WTC11 (cell line): Measurements from ENCODE around the gene COLQ. TPM values are rescaled to one million over a fixed set of nuclear protein-coding genes. Genes with fewer than 3 reads are reported as not detected.

Experiments
- ATAC-seq: fragments of 200-7000 bp; cut with Tn5 transposase; 2 replicates; pipeline ENCODE4 v1.10.0; 2021; ENCODE audit warnings: mild to moderate bottlenecking, moderate library complexity
- CTCF ChIA-PET: fragments of 300-600 bp; sonication (Branson Sonifier 250); formaldehyde crosslinking; loops from one replicate; lab custom pipeline; 2021; ENCODE audit warnings: antibody characterized with exemption; lab: Charles Lee
- POLR2A ChIA-PET: fragments of 350-600 bp; sonication (Branson Sonifier 250); formaldehyde crosslinking; loops from one replicate; lab custom pipeline; 2021; ENCODE audit warnings: antibody characterized with exemption; lab: Charles Lee
- DNase-seq: peaks from one replicate; pipeline ENCODE4 v3.0.0; 2021; ENCODE audit warnings: low spot score
- H3K27ac Mint-ChIP-seq: 2 replicates; pipeline ENCODE4 v1.8.0; 2021; ENCODE audit warnings: mixed read lengths
- H3K27me3 Mint-ChIP-seq: 2 replicates; pipeline ENCODE4 v1.8.0; 2021; ENCODE audit warnings: low read depth, mild to moderate bottlenecking, moderate library complexity, mixed read lengths
- H3K36me3 Mint-ChIP-seq: 2 replicates; pipeline ENCODE4 v1.8.0; 2021; ENCODE audit warnings: mixed read lengths
- H3K4me1 Mint-ChIP-seq: 2 replicates; pipeline ENCODE4 v1.8.0; 2022; ENCODE audit warnings: mixed read lengths
- H3K4me3 Mint-ChIP-seq: 2 replicates; pipeline ENCODE4 v1.8.0; 2021; ENCODE audit warnings: mild to moderate bottlenecking, moderate library complexity, mixed read lengths
- H3K9me3 Mint-ChIP-seq: 2 replicates; pipeline ENCODE4 v1.8.0; 2021; ENCODE audit warnings: mixed read lengths
- AR ChIP-seq: fragments of 250-450 bp; sonication (Bioruptor Pico); IDR thresholded peaks from 2 replicates; pipeline ENCODE4 v1.9.0; 2021; ENCODE audit warnings: mild to moderate bottlenecking
- ARID4B ChIP-seq: sonication (generic); formaldehyde crosslinking; IDR thresholded peaks from 2 replicates; pipeline ENCODE4 v1.8.0; 2023; ENCODE audit warnings: missing genetic modification reagents, mild to moderate bottlenecking, borderline replicate concordance
- CDX4 ChIP-seq: fragments of 250-450 bp; sonication (Bioruptor Pico); IDR thresholded peaks from 2 replicates; pipeline ENCODE4 v1.9.0; 2021; ENCODE audit warnings: moderate library complexity, mild to moderate bottlenecking, inconsistent platforms, borderline replicate concordance
- CTCF ChIP-seq: fragments of 200-600 bp; IDR thresholded peaks from 2 replicates; pipeline ENCODE4 v1.8.0; 2022; ENCODE audit warnings: antibody characterized with exemption
- EMX1 ChIP-seq: fragments of 250-450 bp; sonication (Bioruptor Pico); IDR thresholded peaks from 2 replicates; pipeline ENCODE4 v1.8.0; 2021; ENCODE audit warnings: mild to moderate bottlenecking
- ESRRA ChIP-seq: sonication (generic); formaldehyde crosslinking; IDR thresholded peaks from 2 replicates; pipeline ENCODE4 v1.8.1; 2022; ENCODE audit warnings: mild to moderate bottlenecking, missing genetic modification reagents, borderline replicate concordance
- FOXK1 ChIP-seq: sonication (generic); formaldehyde crosslinking; IDR thresholded peaks from 2 replicates; pipeline ENCODE4 v1.8.0; 2022; ENCODE audit warnings: mild to moderate bottlenecking, moderate library complexity, missing genetic modification reagents
- GRHL2 ChIP-seq: fragments of 250-450 bp; sonication (Bioruptor Pico); IDR thresholded peaks from 2 replicates; pipeline ENCODE4 v1.8.0; 2022; ENCODE audit warnings: mild to moderate bottlenecking, moderate library complexity; ENCODE audit not compliant: insufficient replicate concordance, severe bottlenecking
- IRF1 ChIP-seq: sonication (generic); formaldehyde crosslinking; IDR thresholded peaks from 2 replicates; pipeline ENCODE4 v1.8.0; 2023; ENCODE audit warnings: missing genetic modification reagents
- JAZF1 ChIP-seq: fragments of 250-450 bp; sonication (Bioruptor Pico); IDR thresholded peaks from 2 replicates; pipeline ENCODE4 v1.9.0; 2021; ENCODE audit warnings: moderate library complexity, mild to moderate bottlenecking, inconsistent platforms
- MXD4 ChIP-seq: fragments of 250-450 bp; sonication (Bioruptor Pico); IDR thresholded peaks from 2 replicates; pipeline ENCODE4 v1.8.0; 2021; ENCODE audit warnings: mild to moderate bottlenecking, moderate library complexity, borderline replicate concordance
- OVOL2 ChIP-seq: fragments of 250-450 bp; sonication (Bioruptor Pico); IDR thresholded peaks from 2 replicates; pipeline ENCODE4 v1.9.0; 2021; ENCODE audit warnings: mild to moderate bottlenecking, borderline replicate concordance
- SMAD4 ChIP-seq: sonication (generic); formaldehyde crosslinking; IDR thresholded peaks from 2 replicates; pipeline ENCODE4 v1.8.0; 2022; ENCODE audit warnings: mild to moderate bottlenecking, missing genetic modification reagents
- STAT6 ChIP-seq: sonication (generic); formaldehyde crosslinking; conservative IDR thresholded peaks from 2 replicates; pipeline ENCODE4 v1.8.1; 2023; ENCODE audit warnings: mild to moderate bottlenecking, low read depth, missing genetic modification reagents, moderate library complexity
- TEAD4 ChIP-seq: sonication (generic); formaldehyde crosslinking; IDR thresholded peaks from 2 replicates; pipeline ENCODE4 v1.8.0; 2022; ENCODE audit warnings: mild to moderate bottlenecking, missing genetic modification reagents
- ZMAT4 ChIP-seq: fragments of 250-450 bp; sonication (Bioruptor Pico); IDR thresholded peaks from 2 replicates; pipeline ENCODE4 v1.9.0; 2021; ENCODE audit warnings: mild to moderate bottlenecking
- ZNF232 ChIP-seq: sonication (generic); formaldehyde crosslinking; IDR thresholded peaks from 2 replicates; pipeline ENCODE4 v1.8.0; 2022; ENCODE audit warnings: mild to moderate bottlenecking, missing genetic modification reagents
- ZNF532 ChIP-seq: fragments of 250-450 bp; sonication (Bioruptor Pico); IDR thresholded peaks from 2 replicates; pipeline ENCODE4 v1.9.0; 2021; ENCODE audit warnings: mild to moderate bottlenecking, borderline replicate concordance
- total RNA-seq: library from RNA; stranded (reverse); gene quantifications from 3 replicates; pipeline ENCODE4 v1.2.3, GENCODE V29; 2021

The COLQ gene
- total RNA-seq, 1 experiment from 2014 or later, result 2.2 TPM

GRCh38 chr3:15498431-15499214, 22.9 kb downstream of the COLQ start:
- POLR2A ChIA-PET, result no interaction called here
- TF ChIP-seq JAZF1 (CRISPR knock-in tag), result no peak
- TF ChIP-seq ZMAT4 (CRISPR knock-in tag), result no peak
- no peak for TF ChIP-seq SMAD4
- no peak for TF ChIP-seq GRHL2 (CRISPR knock-in tag)
- TF ChIP-seq CTCF, result no peak
- TF ChIP-seq ZNF232 (CRISPR knock-in tag), result no peak
- no peak for TF ChIP-seq FOXK1 (CRISPR knock-in tag)
- no peak for TF ChIP-seq ZNF532 (CRISPR knock-in tag)
- no peak for TF ChIP-seq ARID4B (CRISPR knock-in tag)
- no peak for TF ChIP-seq AR (CRISPR knock-in tag)
- no peak for TF ChIP-seq TEAD4 (CRISPR knock-in tag)
- TF ChIP-seq OVOL2, result no peak
- TF ChIP-seq IRF1 (CRISPR knock-in tag), result no peak
- TF ChIP-seq ESRRA (CRISPR knock-in tag), result no peak
- no peak for TF ChIP-seq STAT6
- TF ChIP-seq CDX4 (CRISPR knock-in tag), result no peak
- no peak for TF ChIP-seq EMX1
- no peak for TF ChIP-seq MXD4

More at GRCh38 chr3:15498431-15499214, 22.9 kb downstream of the COLQ start:
- Mint-ChIP-seq H3K4me3 (no peak overlapping the region), H3K36me3 (no peaks in the 10 kb centered on the region), H3K9me3 (no peaks in the 10 kb centered on the region), H3K4me1 (peaks cover 20% of the 10 kb centered on the region), H3K27me3 (peaks cover 6% of the 10 kb centered on the region; the same call in 1 of the 2 replicates), H3K27ac (no peak overlapping the region)
- DNase-seq (no peak), ATAC-seq (peak; percentile 13)
- CTCF ChIA-PET, result no interaction called here
